ENCODE results near the gene ANKRD36. TPM values are rescaled to one million over a fixed set of nuclear protein-coding genes. Genes with fewer than 3 reads are reported as not detected.
"Not testable (repeated sequence)": the region's sequence is repeated elsewhere in the genome, so short reads cannot be mapped to it uniquely, and the experiment has no call there.

Gene ANKRD36
- polyA plus RNA-seq, 4 donors, result 13.6 to 16.1 (median 14.3) TPM

DNA sequence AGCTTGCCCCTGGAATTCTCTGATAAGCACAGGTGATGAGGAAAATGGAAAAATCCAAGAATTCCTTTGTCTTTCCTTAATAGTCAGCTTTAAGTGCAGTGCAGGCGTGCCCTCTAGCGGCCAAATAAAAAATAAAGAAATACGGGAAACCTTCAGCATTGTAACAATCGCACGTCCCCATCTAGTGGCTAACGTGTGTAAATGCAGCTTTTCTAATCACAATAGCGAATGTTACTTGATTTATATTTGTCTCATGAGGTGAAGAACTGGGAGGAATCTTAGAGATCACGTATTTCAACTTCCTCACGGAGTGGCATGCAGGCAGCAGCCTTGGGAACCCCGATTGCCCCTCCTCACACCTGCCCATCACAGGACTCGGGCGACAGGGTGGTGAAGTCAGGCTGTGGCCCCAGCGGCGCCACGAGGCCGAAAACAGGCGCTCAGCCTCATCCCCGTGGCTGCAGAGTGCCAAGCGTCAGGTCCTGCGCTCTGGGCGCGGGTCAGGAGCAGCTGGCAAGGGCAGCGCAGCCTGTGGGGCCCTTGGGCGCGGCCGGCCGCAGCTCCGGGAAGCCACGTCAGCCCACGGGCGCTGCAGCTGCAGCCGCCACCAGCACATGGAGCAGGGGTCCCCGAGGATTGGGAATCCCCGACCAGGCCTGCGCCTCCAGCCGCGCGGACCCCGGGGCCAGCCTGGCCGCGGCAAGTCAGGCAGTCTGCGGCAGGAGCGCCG is 468 bp upstream of the ANKRD36 start:
- peak in 2 of 4 donors; percentile 18 to 37 for DNase-seq (ENCODE audit: low read depth in 4 of 4, low spot score in 3 of 4)

DNA sequence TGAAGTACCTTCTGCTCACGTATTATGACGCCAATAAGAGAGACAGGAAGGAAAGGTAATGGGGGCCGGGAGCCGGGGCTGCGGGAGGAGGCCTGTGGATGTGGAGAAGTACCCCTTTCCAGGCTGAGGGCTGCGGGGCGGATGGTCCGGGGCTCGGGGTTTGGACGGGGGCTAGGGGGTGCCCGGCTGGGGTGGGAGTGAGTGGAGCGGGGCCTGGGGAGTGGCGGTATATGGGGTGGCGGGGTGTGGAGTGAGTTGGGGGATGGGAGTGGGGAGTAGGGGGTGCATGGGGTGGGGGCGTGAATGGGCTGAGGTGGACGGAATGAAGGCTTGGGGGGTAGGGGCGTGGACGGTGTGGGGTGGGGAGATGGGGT is 916 bp downstream of the ANKRD36 start:
- not testable (repeated sequence) for DNase-seq (ENCODE audit: low read depth in 4 of 4, low spot score in 3 of 4)

DNA sequence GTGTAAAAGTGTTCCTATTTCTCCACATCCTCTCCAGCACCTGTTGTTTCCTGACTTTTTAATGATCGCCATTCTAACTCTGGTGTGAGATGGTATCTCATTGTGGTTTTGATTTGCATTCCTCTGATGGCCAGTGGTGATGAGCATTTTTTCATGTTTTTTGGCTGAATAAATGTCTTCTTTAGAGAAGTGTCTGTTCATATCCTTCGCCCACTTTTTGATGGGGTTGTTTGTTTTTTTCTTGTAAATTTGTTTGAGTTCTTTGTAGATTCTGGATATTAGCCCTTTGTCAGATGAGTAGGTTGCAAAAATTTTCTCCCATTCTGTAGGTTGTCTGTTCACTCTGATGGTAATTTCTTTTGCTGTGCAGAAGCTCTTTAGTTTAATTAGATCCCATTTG is 16.1 kb downstream of the ANKRD36 start:
- not testable (repeated sequence) for DNase-seq (ENCODE audit: low read depth in 4 of 4, low spot score in 3 of 4)

DNA sequence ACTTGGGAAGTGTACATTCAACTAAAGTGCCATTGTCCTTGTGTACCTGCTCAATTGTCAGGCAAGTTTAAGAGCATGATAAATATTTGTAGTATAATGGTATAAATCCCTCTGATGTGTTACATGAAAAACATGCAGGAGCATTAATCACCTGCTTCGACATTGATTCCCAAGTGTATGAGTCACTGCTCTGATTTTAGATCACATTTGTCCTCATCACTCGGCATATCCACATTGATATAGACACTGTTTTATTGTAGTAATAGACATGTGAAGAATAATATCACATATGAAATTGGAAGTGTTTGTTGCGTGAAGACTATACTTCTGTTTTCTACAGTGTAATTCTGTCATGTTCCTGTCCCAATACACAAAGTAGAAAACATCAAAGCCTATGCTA is 31.1 kb downstream of the ANKRD36 start:
- DNase-seq (ENCODE audit: low read depth in 4 of 4, low spot score in 3 of 4), result not testable (repeated sequence)

DNA sequence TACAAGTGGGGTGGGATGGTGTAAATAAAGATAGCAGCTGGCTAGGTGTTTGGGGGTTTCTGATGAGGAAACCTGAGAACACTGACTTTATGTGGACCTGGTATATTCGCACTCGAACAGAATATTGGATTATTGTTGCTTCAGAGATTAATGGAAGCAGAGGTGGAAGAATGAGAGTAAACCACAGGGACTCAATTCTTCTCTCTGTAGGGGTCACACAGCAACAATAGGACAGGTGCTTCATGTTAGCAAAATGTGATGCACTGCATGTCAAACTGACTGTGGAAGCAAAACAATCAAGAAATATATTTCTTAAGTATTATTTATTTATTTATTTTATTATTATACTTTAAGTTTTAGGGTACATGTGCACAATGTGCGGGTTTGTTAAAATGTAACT is 53.6 kb downstream of the ANKRD36 start:
- DNase-seq (ENCODE audit: low read depth in 4 of 4, low spot score in 3 of 4), result not testable (repeated sequence)

DNA sequence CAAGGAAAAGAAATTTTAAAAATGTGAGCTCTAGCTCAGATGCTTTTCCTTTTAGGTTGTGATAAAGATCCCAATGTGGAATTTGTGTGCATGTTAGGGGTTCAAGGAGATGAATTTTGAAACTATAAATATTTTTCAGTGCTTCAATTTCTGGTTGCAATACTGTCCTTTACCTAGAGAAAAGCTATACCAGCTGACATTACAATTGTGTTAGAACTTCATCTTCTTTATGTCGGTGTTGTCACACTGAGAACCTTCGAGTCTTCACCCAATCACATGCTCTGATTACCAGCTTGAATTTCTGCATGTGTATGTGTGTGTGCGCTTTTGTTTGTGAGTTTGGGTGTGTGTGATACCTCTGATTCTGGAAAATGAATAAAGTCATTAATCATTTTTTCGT is 55.0 kb downstream of the ANKRD36 start:
- not testable (repeated sequence) for DNase-seq (ENCODE audit: low read depth in 4 of 4, low spot score in 3 of 4)

DNA sequence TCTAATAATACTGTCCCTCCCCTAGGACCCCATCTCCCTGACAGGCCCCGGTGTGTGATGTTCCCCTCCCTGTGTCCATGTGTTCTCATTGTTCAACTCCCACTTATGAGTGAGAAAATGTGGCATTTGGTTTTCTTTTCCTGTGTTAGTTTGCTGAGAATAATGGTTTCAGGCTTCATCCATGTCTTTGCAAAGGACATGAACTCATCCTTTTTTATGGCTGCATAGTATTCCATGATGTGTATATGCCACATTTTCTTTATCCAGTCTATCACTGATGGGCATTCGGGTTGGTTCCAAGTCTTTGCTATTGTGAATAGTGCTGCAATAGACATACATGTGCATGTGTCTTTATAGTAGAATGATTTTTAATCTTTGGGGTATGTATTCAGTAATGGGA is 55.6 kb downstream of the ANKRD36 start:
- DNase-seq (ENCODE audit: low read depth in 4 of 4, low spot score in 3 of 4), result not testable (repeated sequence)

DNA sequence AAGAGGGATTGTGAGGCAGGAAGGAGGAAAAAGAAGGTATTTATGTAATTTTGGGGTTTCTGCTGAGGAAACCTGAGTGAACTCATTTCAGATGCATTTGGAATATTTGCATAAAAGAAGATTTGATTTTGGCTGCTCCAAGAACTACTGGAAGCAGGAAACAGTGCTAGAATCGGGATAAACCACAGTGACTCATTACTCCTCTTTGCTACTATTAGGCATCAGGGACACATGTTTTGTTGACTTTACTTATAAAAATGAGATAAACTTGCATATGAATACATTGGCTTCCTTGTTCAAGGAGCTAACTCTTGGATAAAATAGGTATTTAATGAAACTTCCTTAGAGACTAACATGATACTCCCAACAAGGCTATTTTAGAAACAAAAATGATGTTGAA is 67.4 kb downstream of the ANKRD36 start:
- DNase-seq (ENCODE audit: low read depth in 4 of 4, low spot score in 3 of 4), result not testable (repeated sequence)

DNA sequence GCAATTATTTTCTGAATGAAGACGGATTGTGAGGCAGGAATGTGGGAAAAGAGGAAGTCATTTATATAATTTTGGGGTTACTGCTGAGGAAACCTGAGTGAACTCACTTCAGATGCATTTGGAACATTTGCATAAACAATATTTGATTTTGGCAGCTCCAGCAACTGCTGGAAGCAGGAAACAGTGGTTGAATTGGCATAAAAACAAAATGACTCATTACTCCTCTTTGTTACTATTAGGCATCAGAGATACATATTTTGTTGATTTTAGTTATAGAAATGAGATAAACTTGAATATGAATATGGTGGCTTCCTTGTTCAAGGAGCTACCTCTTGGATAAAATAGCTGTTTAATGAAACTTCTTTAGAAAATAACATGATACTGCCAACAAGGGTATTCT is 82.4 kb downstream of the ANKRD36 start:
- DNase-seq (ENCODE audit: low read depth in 4 of 4, low spot score in 3 of 4), result not testable (repeated sequence)

DNA sequence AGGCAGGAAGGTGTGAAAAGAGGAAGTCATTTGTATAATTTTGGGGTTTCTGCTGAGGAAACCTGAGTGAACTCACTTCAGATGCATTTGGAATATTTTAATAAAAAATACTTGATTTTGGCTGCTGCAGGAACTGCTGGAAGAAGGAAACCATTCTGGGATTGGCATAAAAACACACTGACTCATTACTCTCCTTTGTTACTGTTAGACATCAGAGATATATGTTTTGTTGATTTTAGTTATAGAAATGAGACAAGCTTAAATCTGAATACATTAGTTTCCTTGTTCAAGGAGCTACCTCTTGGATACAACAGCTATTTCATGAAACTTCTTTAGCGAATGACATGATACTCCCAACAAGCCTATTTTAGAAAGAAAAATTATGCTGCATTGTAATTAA is 84.3 kb downstream of the ANKRD36 start:
- DNase-seq (ENCODE audit: low read depth in 4 of 4, low spot score in 3 of 4), result not testable (repeated sequence)

DNA sequence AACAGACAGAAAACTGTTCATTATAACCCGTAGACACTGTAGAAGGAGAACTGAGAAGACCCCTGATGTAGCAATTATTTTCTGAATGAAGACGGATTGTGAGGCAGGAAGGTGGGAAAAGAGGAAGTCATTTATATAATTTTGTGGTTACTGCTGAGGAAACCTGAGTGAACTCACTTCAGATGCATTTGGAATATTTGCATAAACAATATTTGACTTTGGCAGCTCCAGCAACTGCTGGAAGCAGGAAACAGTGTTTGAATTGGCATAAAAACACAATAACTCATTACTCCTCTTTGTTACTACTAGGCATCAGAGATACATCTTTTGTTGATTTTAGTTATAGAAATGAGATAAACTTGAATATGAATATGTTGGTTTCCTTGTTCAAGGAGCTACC is 87.9 kb downstream of the ANKRD36 start:
- not testable (repeated sequence) for DNase-seq (ENCODE audit: low read depth in 4 of 4, low spot score in 3 of 4)

DNA sequence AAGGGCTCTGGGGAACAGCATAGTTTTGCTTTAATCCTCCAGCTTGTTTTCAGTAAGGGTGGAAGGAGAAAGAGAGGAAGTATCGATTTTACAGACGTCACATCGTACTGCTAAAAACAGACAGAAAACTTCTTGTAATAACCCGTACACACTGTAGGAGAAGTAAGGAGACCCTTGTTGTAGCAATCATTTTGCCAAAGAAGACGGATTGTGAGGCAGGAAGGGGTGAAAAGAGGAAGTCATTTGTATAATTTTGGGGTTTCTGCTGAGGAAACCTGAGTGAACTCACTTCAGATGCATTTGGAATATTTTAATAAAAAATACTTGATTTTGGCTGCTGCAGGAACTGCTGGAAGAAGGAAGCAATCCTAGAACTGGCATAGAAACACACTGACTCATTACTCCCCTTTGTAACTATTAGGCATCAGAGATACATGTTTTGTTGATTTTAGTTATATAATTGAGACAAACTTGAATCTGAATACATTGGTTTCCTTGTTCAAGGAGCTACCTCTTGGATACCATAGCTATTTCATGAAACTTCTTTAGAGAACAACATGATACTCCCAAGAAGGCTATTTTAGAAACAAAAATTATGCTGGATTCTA is 89.8 kb downstream of the ANKRD36 start:
- not testable (repeated sequence) for DNase-seq (ENCODE audit: low read depth in 4 of 4, low spot score in 3 of 4)

DNA sequence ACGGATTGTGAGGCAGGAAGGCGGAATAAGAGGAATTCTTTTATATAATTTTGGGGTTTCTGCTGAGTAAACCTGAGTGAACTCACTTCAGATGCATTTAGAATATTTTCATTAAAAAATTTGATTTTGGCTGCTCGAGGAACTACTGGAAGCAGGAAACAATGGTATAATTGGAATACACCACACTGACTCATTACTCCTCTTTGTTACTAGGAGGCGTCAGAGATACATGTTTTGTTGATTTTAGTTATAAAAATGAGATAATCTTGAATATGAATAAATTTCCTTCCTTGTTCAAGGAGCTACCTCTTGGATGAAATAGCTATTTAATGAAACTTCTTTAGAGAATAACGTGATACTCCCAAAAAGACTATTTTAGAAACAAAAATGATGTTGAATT is 97.4 kb downstream of the ANKRD36 start:
- DNase-seq (ENCODE audit: low read depth in 4 of 4, low spot score in 3 of 4), result no peak

DNA sequence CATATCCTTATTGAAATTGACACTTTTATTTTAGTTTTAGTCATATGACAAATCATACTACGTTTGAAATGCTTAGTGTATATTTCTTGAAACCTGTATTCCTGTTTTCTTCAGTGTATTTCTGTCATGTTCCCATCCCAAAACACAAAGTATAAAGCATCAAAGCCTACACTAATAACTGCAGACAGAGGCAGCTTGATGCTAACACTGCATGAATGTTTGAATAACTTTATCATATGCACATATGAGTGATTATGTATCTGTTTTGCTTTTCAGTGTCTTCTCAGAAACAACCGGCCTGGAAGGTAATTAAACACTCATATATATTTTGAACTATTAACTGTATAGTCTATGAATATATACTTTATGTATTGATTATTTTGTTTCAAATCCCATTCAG is 102.1 kb downstream of the ANKRD36 start:
- not testable (repeated sequence) for DNase-seq (ENCODE audit: low read depth in 4 of 4, low spot score in 3 of 4)

DNA sequence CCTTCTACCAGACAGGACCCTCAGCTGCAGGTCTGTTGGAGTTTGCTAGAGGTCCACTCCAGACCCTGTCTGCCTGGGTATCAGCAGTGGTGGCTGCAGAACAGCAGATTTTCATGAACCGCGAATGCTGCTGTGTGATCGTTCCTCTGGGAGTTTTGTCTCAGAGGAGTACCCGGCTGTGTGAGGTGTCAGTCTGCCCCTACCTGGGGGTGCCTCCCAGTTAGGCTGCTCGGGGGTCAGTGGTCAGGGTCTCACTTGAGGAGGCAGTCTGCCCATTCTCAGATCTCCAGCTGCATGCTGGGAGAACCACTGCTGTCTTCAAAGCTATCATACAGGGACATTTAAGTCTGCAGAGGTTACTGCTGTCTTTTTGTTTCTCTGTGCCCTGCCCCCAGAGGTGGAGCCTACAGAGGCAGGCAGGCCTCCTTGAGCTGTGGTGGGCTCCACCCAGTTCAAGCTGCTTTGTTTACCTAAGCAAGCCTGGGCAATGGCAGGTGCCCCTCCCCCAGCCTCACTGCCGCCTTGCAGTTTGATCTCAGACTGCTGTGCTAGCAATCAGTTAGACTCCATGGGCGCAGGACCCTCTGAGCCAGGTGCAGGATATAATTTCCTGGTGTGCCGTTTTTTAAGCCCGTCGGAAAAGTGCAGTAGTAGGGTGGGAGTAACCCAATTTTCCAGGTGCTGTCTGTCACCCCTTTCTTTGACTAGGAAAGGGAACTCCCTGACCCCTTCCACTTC is 118.1 kb downstream of the ANKRD36 start:
- not testable (repeated sequence) for DNase-seq (ENCODE audit: low read depth in 4 of 4, low spot score in 3 of 4)

DNA sequence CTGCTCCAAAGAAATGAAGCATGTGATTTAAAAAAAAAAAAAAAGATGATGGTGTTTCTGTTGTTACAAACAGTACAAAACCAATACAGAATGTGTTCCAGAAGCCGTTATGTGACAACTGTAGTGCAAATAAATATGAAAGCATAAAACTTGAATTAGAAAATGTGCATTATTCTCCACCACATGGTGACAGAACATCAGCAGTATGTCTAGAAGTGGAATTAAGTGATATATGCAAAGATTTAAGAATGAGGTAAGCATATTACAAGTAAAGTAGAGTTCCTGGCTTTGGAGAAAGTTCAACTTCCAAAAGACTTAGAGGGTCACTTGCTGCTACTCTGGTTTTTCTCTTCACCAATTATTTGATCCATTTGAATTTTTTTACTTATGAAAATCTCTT is 120.0 kb downstream of the ANKRD36 start:
- DNase-seq (ENCODE audit: low read depth in 4 of 4, low spot score in 3 of 4), result not testable (repeated sequence)

DNA sequence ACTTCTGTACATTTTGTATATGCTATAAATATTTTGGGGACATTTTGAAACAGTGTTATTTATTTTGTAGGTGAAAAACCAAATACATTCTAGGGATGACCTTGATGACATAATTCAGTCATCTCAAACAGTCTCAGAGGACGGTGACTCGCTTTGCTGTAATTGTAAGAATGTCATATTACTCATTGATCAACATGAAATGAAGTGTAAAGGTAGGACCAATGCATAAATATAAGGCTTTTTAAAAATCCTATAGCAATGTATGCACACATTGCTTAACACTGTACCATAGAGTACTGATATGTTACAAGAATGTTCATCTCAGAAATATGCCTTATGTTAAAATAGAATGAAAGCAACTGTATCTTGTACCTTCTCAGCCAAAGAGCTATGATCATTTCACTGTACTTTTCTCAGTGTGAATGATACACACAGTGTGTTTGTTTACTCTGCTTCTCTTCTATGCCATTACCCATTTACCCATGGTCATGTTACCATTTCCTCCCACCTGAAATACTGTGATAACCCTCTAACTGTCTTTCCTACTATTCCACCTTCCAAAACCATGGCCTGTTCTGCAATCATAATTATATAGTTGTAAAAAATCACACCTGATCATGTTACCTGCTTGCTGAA is 120.8 kb downstream of the ANKRD36 start:
- not testable (repeated sequence) for DNase-seq (ENCODE audit: low read depth in 4 of 4, low spot score in 3 of 4)

DNA sequence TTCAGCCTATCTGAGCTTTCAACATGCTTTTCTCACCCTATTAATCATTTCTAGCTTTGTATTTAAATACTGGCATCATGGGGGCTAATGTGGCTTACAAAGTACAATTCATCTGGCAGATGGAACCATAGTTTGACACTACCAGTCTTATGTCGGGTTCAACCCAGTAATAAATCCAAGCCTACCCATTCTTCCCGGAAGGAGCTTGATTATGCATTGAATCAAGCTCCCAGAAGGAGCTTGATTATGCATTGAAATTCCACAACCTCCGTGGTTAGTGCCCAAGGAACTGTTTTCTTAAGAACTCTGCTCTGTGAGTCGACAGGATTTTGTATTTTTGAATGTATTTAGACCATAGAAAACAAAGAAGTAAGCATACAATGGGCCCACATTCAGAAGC is 148.2 kb downstream of the ANKRD36 start:
- DNase-seq (ENCODE audit: low read depth in 4 of 4, low spot score in 3 of 4), result not testable (repeated sequence)

DNA sequence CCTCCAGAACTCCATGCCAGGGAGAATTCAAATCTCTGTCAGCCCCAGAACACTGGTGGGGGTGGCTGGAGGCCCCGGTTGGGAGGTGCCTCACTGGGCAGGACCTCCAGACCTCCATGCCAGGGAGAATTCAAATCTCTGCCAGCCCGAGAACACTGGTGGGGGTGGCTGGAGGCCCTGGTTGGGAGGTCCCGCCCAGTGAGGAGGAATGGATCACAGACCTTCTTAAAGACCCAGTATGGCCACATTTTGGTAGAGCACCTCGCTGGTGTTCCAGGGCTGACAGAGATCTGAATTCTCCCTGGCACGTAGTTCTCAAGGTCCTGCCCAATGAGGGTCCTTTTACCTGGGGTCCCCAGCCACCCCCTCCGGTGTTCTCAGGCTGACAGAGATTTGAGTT is 153.5 kb downstream of the ANKRD36 start:
- not testable (repeated sequence) for DNase-seq (ENCODE audit: low read depth in 4 of 4, low spot score in 3 of 4)

DNA sequence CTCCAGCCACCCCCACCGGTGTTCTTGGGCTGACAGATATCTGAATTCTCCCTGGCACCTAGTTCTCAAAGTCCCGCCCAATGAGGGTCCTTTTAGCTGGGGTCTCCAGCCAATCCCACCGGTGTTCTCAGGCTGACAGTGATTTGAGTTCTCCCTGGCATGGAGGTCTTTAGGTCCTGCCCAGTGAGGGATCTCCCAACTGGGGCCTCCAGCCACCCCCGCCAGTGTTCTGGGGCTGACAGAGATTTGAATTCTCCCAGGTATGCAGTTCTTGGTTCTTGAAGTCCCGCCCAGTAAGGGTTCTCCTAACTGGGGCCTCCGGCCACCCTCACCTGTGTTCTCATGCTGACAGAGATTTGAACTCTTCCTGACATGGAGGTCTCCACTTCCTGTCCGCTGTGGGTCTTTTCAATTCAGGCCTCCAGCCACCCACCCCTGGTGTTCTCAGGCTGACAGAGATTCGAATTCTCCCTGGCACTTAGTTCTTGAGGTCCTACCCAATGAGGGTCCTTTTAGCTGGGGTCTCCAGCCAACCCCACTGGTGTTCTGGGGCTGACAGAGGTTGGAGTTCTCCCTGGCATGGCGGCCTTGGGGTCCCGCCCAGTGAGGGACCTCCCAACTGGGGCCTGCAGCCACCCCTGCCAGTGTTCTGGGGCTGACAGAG is 154.6 kb downstream of the ANKRD36 start:
- DNase-seq (ENCODE audit: low read depth in 4 of 4, low spot score in 3 of 4), result no peak
